ENCODE measurements around the gene STXBP6.
A peak's percentile ranks its signal among the peaks of the same experiment; 100 is the strongest.

The STXBP6 gene

GRCh38 chr14:24915403-24915921 is 134.5 kb downstream of the STXBP6 start:
- no CpG with 5 or more reads among the region's 1 CpG for whole genome bisulfite sequencing
- Histone ChIP-seq H4K91ac (ENCODE audit: low read length) (no peak overlapping the region), H2BK5ac (ENCODE audit: low read depth, low read length, poor library complexity, severe bottlenecking) (no peak overlapping the region), H4K8ac (ENCODE audit: low read length) (no peak overlapping the region), H2BK12ac (ENCODE audit: low read length in 2 of 2) (no peak overlapping the region), H3K4me3 (ENCODE audit: insufficient read depth in 1 of 2, low read depth in 1 of 2, low read length in 2 of 2) (no peak overlapping the region), H2AFZ (ENCODE audit: low read depth, low read length) (no peak overlapping the region), H3K79me1 (replicated peaks; ENCODE audit: low read length, poor library complexity, severe bottlenecking) (no peaks in the 10 kb centered on the region), H3K4me1 (ENCODE audit: control insufficient read depth, insufficient read depth, low read depth, low read length) (no peaks in the 10 kb centered on the region), H2BK15ac (ENCODE audit: low read depth, poor library complexity, severe bottlenecking) (no peak overlapping the region), H3K27me3 (ENCODE audit: control insufficient read depth in 1 of 2, insufficient read depth in 1 of 2, low read length in 2 of 2) (no peaks in the 10 kb centered on the region), H3K18ac (ENCODE audit: low read depth in 1 of 2, low read length in 2 of 2) (no peak overlapping the region), H3K9me3 (ENCODE audit: control insufficient read depth, low read length) (no peaks in the 10 kb centered on the region), H2BK120ac (ENCODE audit: low read depth, low read length) (no peak overlapping the region), H3K4me2 (ENCODE audit: low read length, poor library complexity, severe bottlenecking) (no peak overlapping the region), H3K14ac (ENCODE audit: low read length in 2 of 2) (no peak overlapping the region), H3K36me3 (ENCODE audit: control insufficient read depth in 1 of 2, insufficient read depth in 2 of 2, low read depth in 1 of 2, low read length in 2 of 2) (no peaks in the 10 kb centered on the region), H3K27ac (ENCODE audit: low read length, poor library complexity, severe bottlenecking) (no peak overlapping the region), H2AK5ac (ENCODE audit: low read length, severe bottlenecking) (no peak overlapping the region), H3K23ac (ENCODE audit: low read length in 2 of 2) (no peak overlapping the region), H3K9ac (ENCODE audit: low read length) (no peak overlapping the region), H3K4ac (ENCODE audit: low read depth in 1 of 2, low read length in 2 of 2) (no peak overlapping the region)
- no peak for DNase-seq

- Histone ChIP-seq H3K27ac (ENCODE audit: low read length, poor library complexity, severe bottlenecking) (no peak overlapping the region), H3K79me1 (replicated peaks; ENCODE audit: low read length, poor library complexity, severe bottlenecking) (no peaks in the 10 kb centered on the region), H2BK15ac (ENCODE audit: low read depth, poor library complexity, severe bottlenecking) (no peak overlapping the region), H3K23ac (ENCODE audit: low read length in 2 of 2) (no peak overlapping the region), H2BK120ac (ENCODE audit: low read depth, low read length) (no peak overlapping the region), H3K4ac (ENCODE audit: low read depth in 1 of 2, low read length in 2 of 2) (no peak overlapping the region), H3K18ac (ENCODE audit: low read depth in 1 of 2, low read length in 2 of 2) (no peak overlapping the region), H4K91ac (ENCODE audit: low read length) (no peak overlapping the region), H2AK5ac (ENCODE audit: low read length, severe bottlenecking) (no peak overlapping the region), H2AFZ (ENCODE audit: low read depth, low read length) (no peak overlapping the region), H3K9me3 (ENCODE audit: control insufficient read depth, low read length) (no peaks in the 10 kb centered on the region), H3K9ac (ENCODE audit: low read length) (no peak overlapping the region), H3K27me3 (ENCODE audit: control insufficient read depth in 1 of 2, insufficient read depth in 1 of 2, low read length in 2 of 2) (no peaks in the 10 kb centered on the region), H3K14ac (ENCODE audit: low read length in 2 of 2) (no peak overlapping the region), H4K8ac (ENCODE audit: low read length) (no peak overlapping the region), H3K36me3 (ENCODE audit: control insufficient read depth in 1 of 2, insufficient read depth in 2 of 2, low read depth in 1 of 2, low read length in 2 of 2) (no peaks in the 10 kb centered on the region), H3K4me1 (ENCODE audit: control insufficient read depth, insufficient read depth, low read depth, low read length) (no peaks in the 10 kb centered on the region), H3K4me2 (ENCODE audit: low read length, poor library complexity, severe bottlenecking) (no peak overlapping the region), H3K4me3 (ENCODE audit: insufficient read depth in 1 of 2, low read depth in 1 of 2, low read length in 2 of 2) (no peak overlapping the region), H2BK12ac (ENCODE audit: low read length in 2 of 2) (peak overlapping the region in 1 of 2 experiments; percentile 31), H2BK5ac (ENCODE audit: low read depth, low read length, poor library complexity, severe bottlenecking) (no peak overlapping the region)
- WGBS: no CpG with 5 or more reads among the region's 1 CpG
- no peak for DNase-seq
Observed at GRCh38 chr14:24913746-24914145, 136.2 kb downstream of the STXBP6 start.

- Histone ChIP-seq H3K27me3 (ENCODE audit: control insufficient read depth in 1 of 2, insufficient read depth in 1 of 2, low read length in 2 of 2) (no peaks in the 10 kb centered on the region), H3K18ac (ENCODE audit: low read depth in 1 of 2, low read length in 2 of 2) (no peak overlapping the region), H3K4me3 (ENCODE audit: insufficient read depth in 1 of 2, low read depth in 1 of 2, low read length in 2 of 2) (no peak overlapping the region), H2BK120ac (ENCODE audit: low read depth, low read length) (no peak overlapping the region), H3K23ac (ENCODE audit: low read length in 2 of 2) (no peak overlapping the region), H2BK12ac (ENCODE audit: low read length in 2 of 2) (no peak overlapping the region), H3K14ac (ENCODE audit: low read length in 2 of 2) (no peak overlapping the region), H4K8ac (ENCODE audit: low read length) (no peak overlapping the region), H2AK5ac (ENCODE audit: low read length, severe bottlenecking) (no peak overlapping the region), H3K79me1 (replicated peaks; ENCODE audit: low read length, poor library complexity, severe bottlenecking) (no peaks in the 10 kb centered on the region), H3K4ac (ENCODE audit: low read depth in 1 of 2, low read length in 2 of 2) (no peak overlapping the region), H3K9me3 (ENCODE audit: control insufficient read depth, low read length) (no peaks in the 10 kb centered on the region), H2BK15ac (ENCODE audit: low read depth, poor library complexity, severe bottlenecking) (no peak overlapping the region), H3K4me2 (ENCODE audit: low read length, poor library complexity, severe bottlenecking) (no peak overlapping the region), H3K27ac (ENCODE audit: low read length, poor library complexity, severe bottlenecking) (no peak overlapping the region), H4K91ac (ENCODE audit: low read length) (no peak overlapping the region), H3K9ac (ENCODE audit: low read length) (no peak overlapping the region), H3K4me1 (ENCODE audit: control insufficient read depth, insufficient read depth, low read depth, low read length) (no peaks in the 10 kb centered on the region), H3K36me3 (ENCODE audit: control insufficient read depth in 1 of 2, insufficient read depth in 2 of 2, low read depth in 1 of 2, low read length in 2 of 2) (no peaks in the 10 kb centered on the region), H2BK5ac (ENCODE audit: low read depth, low read length, poor library complexity, severe bottlenecking) (no peak overlapping the region), H2AFZ (ENCODE audit: low read depth, low read length) (no peak overlapping the region)
- 100% methylated on average over 1 of the region's 1 CpG for WGBS
- DNase-seq: no peak
Observed at GRCh38 chr14:24913021-24913420, 136.9 kb downstream of the STXBP6 start.

GRCh38 chr14:24911324-24912109 is 138.4 kb downstream of the STXBP6 start:
- H2BK5ac ChIP-seq (ENCODE audit: low read depth, low read length, poor library complexity, severe bottlenecking): no peak overlapping the region
- no peak overlapping the region for H2AK5ac ChIP-seq (ENCODE audit: low read length, severe bottlenecking)
- no peak overlapping the region for H3K27ac ChIP-seq (ENCODE audit: low read length, poor library complexity, severe bottlenecking)
- H3K27me3 ChIP-seq (ENCODE audit: control insufficient read depth in 1 of 2, insufficient read depth in 1 of 2, low read length in 2 of 2): no peaks in the 10 kb centered on the region
- WGBS: 58% methylated on average over 5 of the region's 5 CpGs
- H3K9me3 ChIP-seq (ENCODE audit: control insufficient read depth, low read length): no peaks in the 10 kb centered on the region
- no peak overlapping the region for H3K23ac ChIP-seq (ENCODE audit: low read length in 2 of 2)
- H2AFZ ChIP-seq (ENCODE audit: low read depth, low read length): no peak overlapping the region
- H4K91ac ChIP-seq (ENCODE audit: low read length): no peak overlapping the region
- no peak overlapping the region for H3K18ac ChIP-seq (ENCODE audit: low read depth in 1 of 2, low read length in 2 of 2)
- H3K9ac ChIP-seq (ENCODE audit: low read length): peak overlapping the region; percentile 65
- no peak overlapping the region for H2BK120ac ChIP-seq (ENCODE audit: low read depth, low read length)
- no peak overlapping the region for H2BK15ac ChIP-seq (ENCODE audit: low read depth, poor library complexity, severe bottlenecking)
- DNase-seq: peak; percentile 73
- H3K79me1 ChIP-seq (replicated peaks; ENCODE audit: low read length, poor library complexity, severe bottlenecking): no peaks in the 10 kb centered on the region
- H3K36me3 ChIP-seq (ENCODE audit: control insufficient read depth in 1 of 2, insufficient read depth in 2 of 2, low read depth in 1 of 2, low read length in 2 of 2): no peaks in the 10 kb centered on the region
- H3K4me1 ChIP-seq (ENCODE audit: control insufficient read depth, insufficient read depth, low read depth, low read length): no peaks in the 10 kb centered on the region
- H4K8ac ChIP-seq (ENCODE audit: low read length): no peak overlapping the region
- no peak overlapping the region for H3K14ac ChIP-seq (ENCODE audit: low read length in 2 of 2)
- H3K4me3 ChIP-seq (ENCODE audit: insufficient read depth in 1 of 2, low read depth in 1 of 2, low read length in 2 of 2): peak overlapping the region in 1 of 2 experiments; percentile 64
- H3K4ac ChIP-seq (ENCODE audit: low read depth in 1 of 2, low read length in 2 of 2): no peak overlapping the region
- no peak overlapping the region for H3K4me2 ChIP-seq (ENCODE audit: low read length, poor library complexity, severe bottlenecking)
- no peak overlapping the region for H2BK12ac ChIP-seq (ENCODE audit: low read length in 2 of 2)
